Astrocyte of the spinal cord (primary cell): ENCODE measurements around the gene MS4A10.
"Not testable (repeated sequence)": the region's sequence is repeated elsewhere in the genome, so short reads cannot be mapped to it uniquely, and the experiment has no call there.

Experiments used
- DNase-seq: peaks from one replicate; pipeline ENCODE4 v3.0.0; 2011; ENCODE audit warnings: low read depth, low spot score
- H3K4me3 ChIP-seq: 2 replicates; pipeline ENCODE4 v1.5.1; 2011; ENCODE audit warnings: low read depth, mild to moderate bottlenecking, low read length, moderate library complexity
- CTCF ChIP-seq: IDR thresholded peaks from 2 replicates; pipeline ENCODE4 v1.5.1; 2012; ENCODE audit warnings: low read depth, mild to moderate bottlenecking, low read length, inconsistent platforms
- in situ Hi-C: cut with HindIII; loops from 2 replicates; pipeline ENCODE4 v1.10.0; 2017; ENCODE audit warnings: low sequenced_read_pairs

MS4A10 gene

GRCh38 chr11:60814112-60814511 lies 29.0 kb downstream of the MS4A10 start:
- TF ChIP-seq CTCF = no peak
- no peak overlapping the region for H3K4me3 ChIP-seq
- in situ Hi-C loops = no loop called here
- no peak for DNase-seq

DNA sequence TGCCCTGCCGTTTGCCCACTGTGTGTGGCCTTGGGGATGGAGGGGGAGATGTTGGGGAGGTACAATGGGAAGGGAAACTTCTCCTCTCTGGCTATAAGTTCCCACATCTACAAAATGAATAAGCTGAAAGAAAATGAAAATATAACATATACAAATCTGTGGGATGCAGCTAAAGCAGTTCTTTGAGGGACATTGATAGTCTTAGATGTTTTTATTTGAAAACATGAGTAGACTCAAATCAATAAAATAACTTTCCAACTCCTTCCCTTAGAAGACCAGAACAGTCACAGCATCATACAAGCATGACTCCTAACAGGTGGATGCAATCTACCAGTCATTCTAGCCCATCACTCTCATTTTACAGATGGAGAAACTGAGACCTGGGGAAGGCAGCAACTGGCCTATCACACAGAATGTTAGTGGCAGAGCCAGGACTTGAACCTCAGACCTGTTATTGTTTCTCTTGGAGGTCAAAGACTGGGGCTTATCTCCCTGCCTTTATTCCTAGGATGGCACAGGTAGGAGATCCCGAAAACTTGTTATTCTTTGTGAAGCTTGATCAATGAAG lies 31.5 kb downstream of the MS4A10 start:
- in situ Hi-C loops = no loop called here
- no peak overlapping the region for H3K4me3 ChIP-seq
- DNase-seq = no peak
- no peak for TF ChIP-seq CTCF

- no peak for DNase-seq
- no peak overlapping the region for H3K4me3 ChIP-seq
- no peak for TF ChIP-seq CTCF
- in situ Hi-C loops = no loop called here
Measured at GRCh38 chr11:60818057-60818456, 32.9 kb downstream of the MS4A10 start.

DNA sequence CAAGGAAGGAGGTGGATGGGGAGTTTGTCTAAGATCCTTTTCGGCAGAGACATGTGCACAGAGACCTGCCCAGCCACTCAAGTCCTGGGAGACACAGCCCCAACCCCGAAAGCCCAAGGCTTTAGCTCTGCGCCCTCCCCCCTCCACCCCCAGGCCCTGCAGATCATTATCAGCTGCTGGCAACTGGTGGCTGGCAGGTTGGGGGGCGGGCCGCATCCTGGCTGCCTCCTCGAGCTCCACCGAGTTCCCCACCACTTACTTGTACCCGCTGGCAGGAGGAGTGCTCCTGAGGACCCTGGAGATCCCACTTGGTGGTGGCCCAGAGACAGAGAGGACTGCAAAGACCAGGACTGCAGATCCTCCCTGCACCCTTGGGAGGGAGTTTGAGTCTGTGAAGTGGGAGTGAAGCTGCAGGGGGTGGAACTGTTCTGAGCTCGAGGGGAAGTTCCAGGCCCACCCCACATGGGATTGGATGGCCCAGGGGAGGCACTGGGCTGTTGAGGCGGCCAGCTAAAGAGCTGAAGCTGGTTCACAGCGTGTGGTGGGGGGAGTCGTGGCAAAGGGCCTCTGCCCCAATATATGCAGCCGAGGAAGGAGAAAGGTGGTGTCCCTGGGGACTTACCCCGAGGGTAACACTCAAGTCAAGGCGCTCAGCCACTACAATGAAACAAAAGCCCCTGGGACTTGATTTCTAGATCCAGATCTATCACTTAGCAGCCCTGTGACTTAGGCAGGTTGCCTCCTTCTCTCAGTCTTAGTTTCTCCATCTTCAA lies 36.9 kb downstream of the MS4A10 start:
- in situ Hi-C loops = no loop called here
- no peak for TF ChIP-seq CTCF
- DNase-seq = no peak
- no peak overlapping the region for H3K4me3 ChIP-seq

DNA sequence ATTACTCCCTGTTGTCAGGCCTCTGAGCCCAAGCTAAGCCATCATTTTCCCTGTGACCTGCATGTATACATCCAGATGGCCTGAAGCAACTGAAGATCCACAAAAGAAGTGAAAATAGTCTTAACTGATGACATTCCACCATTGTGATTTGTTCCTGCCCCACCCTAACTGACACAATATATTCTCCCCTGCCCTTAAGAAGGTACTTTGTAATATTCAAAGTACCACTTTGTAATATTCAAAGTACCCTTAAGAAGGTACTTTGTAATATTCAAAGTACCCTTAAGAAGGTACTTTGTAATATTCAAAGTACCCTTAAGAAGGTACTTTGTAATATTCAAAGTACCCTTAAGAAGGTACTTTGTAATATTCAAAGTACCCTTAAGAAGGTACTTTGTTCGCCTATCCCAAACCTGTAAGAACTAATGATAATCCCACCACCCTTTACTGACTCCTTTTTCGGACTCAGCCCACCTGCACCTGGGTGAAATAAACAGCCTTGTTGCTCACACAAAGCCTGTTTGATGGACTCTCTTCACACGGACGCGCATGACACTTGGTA lies 38.7 kb downstream of the MS4A10 start:
- DNase-seq, H3K4me3 ChIP-seq, in situ Hi-C loops: not testable (repeated sequence)

DNA sequence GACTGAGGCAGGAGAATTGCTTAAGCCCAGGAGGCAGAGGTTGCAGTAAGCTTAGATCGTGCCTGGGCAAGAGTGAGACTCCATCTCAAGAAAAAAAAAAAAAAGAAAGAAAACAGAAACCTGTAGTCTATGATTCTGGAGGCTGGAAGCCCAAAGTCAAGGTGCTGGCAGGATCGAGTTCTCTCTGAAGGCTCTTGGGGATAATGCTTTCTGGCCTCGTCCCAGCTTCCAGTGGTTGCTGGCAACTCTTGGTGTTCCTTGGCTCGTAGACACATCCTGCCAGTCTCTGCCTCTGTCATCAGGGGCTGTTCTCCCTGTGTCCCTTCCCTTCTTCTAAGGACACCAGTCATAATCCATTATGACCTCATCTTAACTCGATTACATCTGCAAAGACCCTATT lies 40.0 kb downstream of the MS4A10 start:
- in situ Hi-C loops = no loop called here
- TF ChIP-seq CTCF = no peak
- no peak for DNase-seq
- H3K4me3 ChIP-seq = no peak overlapping the region

DNA sequence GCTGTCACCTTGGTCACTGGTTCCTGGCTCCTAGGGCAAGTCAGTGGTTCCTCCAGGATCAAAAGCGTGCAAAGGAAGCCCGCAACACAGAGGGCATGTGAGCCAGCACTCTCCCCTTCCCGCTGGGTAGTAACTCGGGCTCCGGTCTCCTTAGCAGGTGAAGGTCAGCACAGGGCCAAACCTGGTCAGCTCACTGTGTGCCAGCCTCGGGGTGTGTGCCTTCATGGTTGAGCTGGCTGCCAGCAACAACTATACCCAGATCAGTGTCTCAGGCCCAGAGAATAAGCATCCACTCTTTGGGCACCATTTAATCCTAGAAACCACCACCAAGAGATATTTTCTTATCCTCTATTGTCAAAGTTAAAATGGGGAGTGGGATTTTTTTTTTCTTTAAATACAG lies 40.7 kb downstream of the MS4A10 start:
- H3K4me3 ChIP-seq = no peak overlapping the region
- in situ Hi-C loops = no loop called here
- TF ChIP-seq CTCF = no peak
- no peak for DNase-seq
